Gastrocnemius medialis (tissue), 4 donors: ENCODE data around the gene RAP1B. TPM values are rescaled to one million over a fixed set of nuclear protein-coding genes. Genes with fewer than 3 reads are reported as not detected.

Source experiments
- ATAC-seq, 2 donors: fragments of 150-250 bp; one replicate each; pipeline ENCODE4 v1.9.1; 2016
- DNase-seq, 2 donors: peaks; one replicate each; pipeline ENCODE4 v3.0.0-alpha.2; 2019
- H3K27ac ChIP-seq, 4 donors: fragments of 200-600 bp; sonication (generic); 1 replicate in 1 of 4; 2 replicates in 3 of 4; pipeline ENCODE4 v1.5.1; 2016 to 2018; ENCODE audit warnings: mild to moderate bottlenecking in 2 of 4, moderate library complexity in 1 of 4
- H3K27me3 ChIP-seq, 3 donors: fragments of 200-600 bp; sonication (generic) in 2 of 3; 1 replicate in 1 of 3; 2 replicates in 2 of 3; pipeline versions ENCODE4 v1.5.1 to v1.6.0; 2016 to 2019; ENCODE audit warnings: mild to moderate bottlenecking in 1 of 3, moderate library complexity in 1 of 3
- H3K36me3 ChIP-seq, 2 donors: fragments of 200-600 bp; sonication (generic) in 1 of 2; one replicate each; pipeline ENCODE4 v1.5.1; 2017 to 2018
- H3K4me1 ChIP-seq, 2 donors: fragments of 200-600 bp; sonication (generic) in 1 of 2; one replicate each; pipeline ENCODE4 v1.5.1; 2016 to 2017; ENCODE audit warnings: mild to moderate bottlenecking in 2 of 2
- H3K4me3 ChIP-seq, 4 donors: fragments of 200-600 bp; sonication (generic) in 3 of 4; 1 replicate in 1 of 4; 2 replicates in 3 of 4; pipeline ENCODE4 v1.5.1; 2016 to 2019; ENCODE audit warnings: mild to moderate bottlenecking in 2 of 4
- H3K9me3 ChIP-seq, 3 donors: fragments of 200-600 bp; sonication (generic) in 2 of 3; 1 replicate in 1 of 3; 2 replicates in 2 of 3; pipeline ENCODE4 v1.5.1; 2016 to 2019
- POLR2A ChIP-seq, 2 donors: fragments of 450-650 bp; IDR thresholded peaks; one replicate each; pipeline ENCODE4 v1.6.1; 2017; ENCODE audit warnings: antibody characterized with exemption in 2 of 2, mild to moderate bottlenecking in 2 of 2, moderate library complexity in 2 of 2
- in situ Hi-C, 4 donors: fragments of 200-750 bp; cut with MboI; loops; one replicate each; pipeline versions ENCODE4 v1.15.0 to v1.8.0; 2017; ENCODE audit warnings: low sequenced_read_pairs in 4 of 4
- intact Hi-C: fragments of 100-400 bp; cut with DNase I; formaldehyde crosslinking; loops from one replicate; pipeline ENCODE4 v1.15.1; 2023; ENCODE audit warnings: low total_unique reads
- total RNA-seq, 4 donors: library from RNA; depleted of rRNA; stranded (reverse); fragments of >200 nt; gene quantifications; one replicate each; pipeline versions ENCODE4 v1.1.0 to v1.2.3, GENCODE V29; 2016
- TF ChIP-seq, protein P1 (sequence below), 5 experiments: fragments of 450-650 bp in 3 of 5; fragments of 200-600 bp in 2 of 5; sonication (generic) in 2 of 5; IDR thresholded peaks in 4 of 5; conservative IDR thresholded peaks in 1 of 5; 1 replicate in 4 of 5; 2 replicates in 1 of 5; pipeline ENCODE4 v1.5.1; 2016 to 2019; ENCODE audit warnings: antibody characterized with exemption in 5 of 5, mild to moderate bottlenecking in 3 of 5, moderate library complexity in 3 of 5

The RAP1B gene
- total RNA-seq, 4 donors from 2014 or later, result 58.4 to 93.8 (median 71.9) TPM

DNA sequence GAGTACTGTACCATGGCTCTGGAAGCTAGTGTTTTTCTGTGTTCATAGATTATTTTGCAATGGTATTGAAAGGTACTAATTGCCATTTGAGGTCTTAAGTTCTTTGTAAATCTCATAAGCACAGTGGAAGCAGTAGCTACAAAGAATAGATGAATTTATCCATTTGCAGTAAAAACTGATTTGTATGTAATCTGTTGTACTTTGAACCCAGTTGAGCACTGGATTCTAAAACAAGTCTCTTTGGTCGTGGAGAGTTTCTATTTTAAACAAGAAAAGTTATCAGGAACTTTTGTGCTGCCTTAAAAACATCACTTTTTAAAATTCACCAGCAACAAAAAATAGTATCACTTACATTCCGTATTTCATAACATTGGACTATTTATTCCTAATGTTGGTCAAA lies 4.1 kb downstream of the RAP1B start:
- in situ Hi-C loops, result loop anchor here in 1 of 4 donors (10.0 kb wide), 1 partner anchor 250 kb away; no protein-coding TSS in a partner anchor
- Histone ChIP-seq H3K27ac (peak overlapping the region in 3 of 4 donors; percentile 34 to 98 (median 97)), H3K4me3 (peak overlapping the region in 1 of 4 donors; percentile 8)

DNA sequence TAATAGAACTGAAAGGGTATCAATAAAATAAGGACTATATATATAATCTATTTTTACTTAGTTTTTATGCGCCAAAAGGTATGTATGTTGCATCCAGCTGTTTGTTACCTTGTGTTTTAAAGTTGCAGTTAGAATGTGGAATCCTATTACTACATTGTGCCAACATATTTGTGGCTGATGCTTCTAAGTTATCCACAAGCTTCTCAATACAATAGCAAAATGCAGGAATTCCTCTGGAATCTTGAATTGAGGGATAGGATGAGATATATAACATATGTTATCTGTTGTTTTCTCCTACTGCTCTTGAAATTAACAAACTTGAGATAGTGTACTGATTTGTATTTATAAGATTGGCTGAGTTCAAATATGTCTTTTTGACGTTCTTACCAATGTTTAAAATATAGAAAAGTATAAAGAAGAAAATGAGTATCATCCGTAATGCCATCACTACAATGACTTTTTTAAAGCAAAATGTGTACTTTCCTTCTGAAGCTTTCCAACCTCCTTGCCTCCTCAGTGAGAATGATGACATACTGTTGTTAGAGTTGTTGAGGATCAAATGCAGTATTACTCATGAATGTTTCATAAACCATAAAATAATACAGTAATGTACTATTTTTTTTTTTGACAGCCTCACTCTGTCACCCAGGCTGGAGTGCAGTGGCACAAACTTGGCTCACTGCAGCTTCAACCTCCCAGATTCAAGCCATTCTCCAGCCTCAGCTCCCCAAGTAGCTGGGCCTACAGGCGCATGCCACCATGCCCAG lies 6.6 kb downstream of the RAP1B start:
- in situ Hi-C loops, result loop anchor here in 1 of 4 donors (10.0 kb wide), 1 partner anchor 253 kb away; no protein-coding TSS in a partner anchor
- TF ChIP-seq, protein P1, sequence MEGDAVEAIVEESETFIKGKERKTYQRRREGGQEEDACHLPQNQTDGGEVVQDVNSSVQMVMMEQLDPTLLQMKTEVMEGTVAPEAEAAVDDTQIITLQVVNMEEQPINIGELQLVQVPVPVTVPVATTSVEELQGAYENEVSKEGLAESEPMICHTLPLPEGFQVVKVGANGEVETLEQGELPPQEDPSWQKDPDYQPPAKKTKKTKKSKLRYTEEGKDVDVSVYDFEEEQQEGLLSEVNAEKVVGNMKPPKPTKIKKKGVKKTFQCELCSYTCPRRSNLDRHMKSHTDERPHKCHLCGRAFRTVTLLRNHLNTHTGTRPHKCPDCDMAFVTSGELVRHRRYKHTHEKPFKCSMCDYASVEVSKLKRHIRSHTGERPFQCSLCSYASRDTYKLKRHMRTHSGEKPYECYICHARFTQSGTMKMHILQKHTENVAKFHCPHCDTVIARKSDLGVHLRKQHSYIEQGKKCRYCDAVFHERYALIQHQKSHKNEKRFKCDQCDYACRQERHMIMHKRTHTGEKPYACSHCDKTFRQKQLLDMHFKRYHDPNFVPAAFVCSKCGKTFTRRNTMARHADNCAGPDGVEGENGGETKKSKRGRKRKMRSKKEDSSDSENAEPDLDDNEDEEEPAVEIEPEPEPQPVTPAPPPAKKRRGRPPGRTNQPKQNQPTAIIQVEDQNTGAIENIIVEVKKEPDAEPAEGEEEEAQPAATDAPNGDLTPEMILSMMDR (IDR thresholded peaks at IDR 0.05 in 4 of 5, conservative IDR thresholded peaks at IDR 0.05 in 1 of 5), result no peak
- TF ChIP-seq POLR2A (IDR thresholded peaks at IDR 0.05), result no peak
- peaks cover 80 to 91% of the 10 kb centered on the region in 2 donors for H3K4me1 ChIP-seq

More for the DNA sequence above, 4.1 kb downstream of the RAP1B start:
- Histone ChIP-seq H3K36me3 (no peaks in the 10 kb centered on the region), H3K9me3 (no peaks in the 10 kb centered on the region), H3K27me3 (no peaks in the 10 kb centered on the region), H3K4me1 (peaks cover 61 to 72% of the 10 kb centered on the region in 2 donors)
- TF ChIP-seq, protein P1 (IDR thresholded peaks at IDR 0.05 in 4 of 5, conservative IDR thresholded peaks at IDR 0.05 in 1 of 5), result no peak
- no peak for TF ChIP-seq POLR2A (IDR thresholded peaks at IDR 0.05)
- DNase-seq (no peak), ATAC-seq (no peak)
- intact Hi-C loops, result loop anchor here (5.0 kb wide), 1 partner anchor 193 kb away; the partner anchor contains the start of gene MDM2

DNA sequence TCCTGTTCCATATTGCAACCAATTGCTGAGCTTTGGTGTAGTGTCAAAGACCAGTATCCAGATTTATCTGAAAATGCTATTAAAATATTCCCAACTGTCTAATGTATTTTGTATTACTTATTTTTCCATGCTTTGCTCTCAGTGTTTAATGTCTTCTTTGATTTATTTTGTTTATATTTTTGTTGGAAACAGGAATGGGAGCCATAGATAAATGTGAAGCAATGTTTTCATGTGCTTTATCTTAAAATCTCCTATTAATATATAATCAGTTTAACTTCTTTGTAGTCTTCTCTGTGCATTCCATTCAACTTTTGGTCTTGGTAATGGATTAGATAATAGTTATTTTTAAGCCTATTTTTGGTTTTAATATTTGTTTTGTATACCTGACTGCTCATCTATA lies 8.8 kb downstream of the RAP1B start:
- in situ Hi-C loops, result loop anchor here in 1 of 4 donors (10.0 kb wide), 1 partner anchor 255 kb away; no protein-coding TSS in a partner anchor
- Histone ChIP-seq H3K27me3 (no peaks in the 10 kb centered on the region), H3K9me3 (no peaks in the 10 kb centered on the region), H3K27ac (no peak overlapping the region), H3K36me3 (no peaks in the 10 kb centered on the region), H3K4me3 (no peak overlapping the region), H3K4me1 (peaks cover 72 to 80% of the 10 kb centered on the region in 2 donors)
- DNase-seq (no peak), ATAC-seq (no peak)
- no peak for TF ChIP-seq POLR2A (IDR thresholded peaks at IDR 0.05)
- TF ChIP-seq, protein P1 (IDR thresholded peaks at IDR 0.05 in 4 of 5, conservative IDR thresholded peaks at IDR 0.05 in 1 of 5), result no peak
- intact Hi-C loops, result no loop called here

More for the DNA sequence above, 6.6 kb downstream of the RAP1B start:
- intact Hi-C loops, result no loop called here
- Histone ChIP-seq H3K9me3 (no peaks in the 10 kb centered on the region), H3K4me3 (no peak overlapping the region), H3K27ac (peak overlapping the region in 1 of 4 donors; percentile 11), H3K36me3 (no peaks in the 10 kb centered on the region), H3K27me3 (no peaks in the 10 kb centered on the region)
- DNase-seq, result no peak
- no peak for ATAC-seq

DNA sequence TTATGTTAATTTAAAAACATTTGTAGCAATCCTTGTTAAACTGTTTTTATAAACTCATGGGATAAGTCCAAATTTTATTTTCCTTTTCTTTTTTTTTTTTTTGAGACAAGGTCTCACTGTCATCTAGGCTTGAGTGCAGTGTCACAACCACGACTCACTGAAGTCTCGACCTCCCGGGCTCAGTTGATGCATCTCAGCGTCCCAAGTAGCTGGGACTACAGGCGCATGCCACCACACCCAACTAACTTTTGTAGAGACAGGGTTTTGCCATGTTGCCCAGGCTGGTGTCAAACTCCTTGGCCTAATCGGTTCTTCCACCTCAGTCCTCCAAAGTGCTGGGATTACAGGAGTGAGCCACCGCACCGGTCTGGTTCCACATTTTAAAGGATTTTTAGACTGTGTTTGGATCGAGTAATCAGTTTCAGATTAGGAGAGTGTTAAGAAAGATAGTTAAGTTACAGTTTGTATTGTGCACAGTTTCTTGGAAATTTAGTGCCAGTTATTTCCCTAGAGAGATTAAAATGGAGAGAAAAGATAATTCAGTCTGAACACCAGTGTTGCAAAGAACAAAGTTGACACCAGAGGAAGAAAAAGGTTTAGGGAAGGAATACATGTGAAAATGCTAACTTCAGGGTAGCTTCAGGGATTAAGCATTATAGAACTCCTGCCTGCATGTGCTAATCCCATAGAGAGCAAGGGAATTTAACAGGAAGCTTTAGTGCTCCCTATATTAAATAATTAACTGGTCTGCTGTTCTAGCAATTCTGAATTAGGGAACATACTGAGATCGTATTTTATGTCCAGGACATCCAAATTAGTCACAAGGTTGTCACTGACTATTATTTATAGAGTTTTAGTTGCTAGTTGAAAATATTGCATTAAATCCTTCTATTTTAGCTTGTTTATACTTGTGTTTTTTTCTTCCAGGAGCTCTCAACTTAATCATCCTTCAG lies 10.1 kb downstream of the RAP1B start:
- H3K4me3 ChIP-seq, result no peak overlapping the region
- H3K27ac ChIP-seq, result peak overlapping the region; percentile 13 to 68 (median 34)
- no peak for DNase-seq
- H3K9me3 ChIP-seq, result no peaks in the 10 kb centered on the region
- no peaks in the 10 kb centered on the region for H3K27me3 ChIP-seq
- H3K36me3 ChIP-seq, result no peaks in the 10 kb centered on the region
- peak in 1 of 2 donors; percentile 86 for ATAC-seq
- TF ChIP-seq, protein P1 (IDR thresholded peaks at IDR 0.05 in 4 of 5, conservative IDR thresholded peaks at IDR 0.05 in 1 of 5), result no peak
- no peak for TF ChIP-seq POLR2A (IDR thresholded peaks at IDR 0.05)
- peaks cover 64 to 68% of the 10 kb centered on the region in 2 donors for H3K4me1 ChIP-seq
- in situ Hi-C loops (no loop called here), intact Hi-C loops (no loop called here)
